ENCODE measurements around the gene RAMACL.
A peak's percentile ranks its signal among the peaks of the same experiment; 100 is the strongest.

RAMACL gene

DNA sequence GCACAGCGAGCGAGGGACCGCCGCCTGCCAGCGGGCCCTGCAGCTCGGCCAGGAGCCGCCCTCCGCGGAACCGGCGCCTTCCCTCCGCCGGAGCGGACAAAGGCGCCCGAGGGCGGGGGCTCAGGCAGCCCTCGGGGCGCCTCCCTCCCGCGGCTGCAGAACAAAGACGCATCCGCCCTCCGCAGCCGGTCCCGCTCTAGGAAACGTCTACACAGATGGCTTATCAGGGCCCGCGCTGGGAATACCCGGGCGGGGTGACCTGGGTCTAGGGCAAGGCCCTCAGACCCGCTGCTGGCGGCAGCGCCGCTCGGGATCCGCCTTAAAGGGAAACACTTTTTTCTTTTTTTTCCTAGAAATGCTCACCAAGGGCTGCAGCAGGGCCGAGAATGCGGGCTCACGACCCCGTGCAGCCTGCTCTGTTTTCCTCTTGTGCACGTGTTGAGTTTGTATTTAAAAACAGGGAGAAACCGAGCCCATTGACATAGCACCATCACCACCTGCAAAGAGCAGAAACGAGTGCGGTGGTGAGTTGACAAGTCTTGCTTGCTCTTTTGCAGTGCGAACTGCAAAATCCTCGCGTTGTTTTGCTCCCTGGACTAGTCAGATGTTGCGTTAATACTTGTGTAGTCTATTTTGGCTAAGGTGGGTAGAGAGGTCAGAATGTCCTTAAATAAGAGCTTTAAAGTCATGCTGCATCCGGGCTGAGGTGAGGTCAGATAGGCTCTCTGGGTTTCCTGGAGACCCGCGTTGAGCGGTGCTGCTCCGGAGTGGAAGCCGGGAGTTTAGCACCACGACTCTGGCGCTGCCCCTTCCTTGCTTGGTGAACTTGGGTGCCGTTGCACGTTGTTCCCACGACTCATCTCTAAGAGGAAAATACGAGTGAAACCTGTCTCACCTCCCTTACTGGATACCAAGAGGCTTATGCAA lies 41.7 kb upstream of the RAMACL start (continued):
- TF ChIP-seq, protein P1, sequence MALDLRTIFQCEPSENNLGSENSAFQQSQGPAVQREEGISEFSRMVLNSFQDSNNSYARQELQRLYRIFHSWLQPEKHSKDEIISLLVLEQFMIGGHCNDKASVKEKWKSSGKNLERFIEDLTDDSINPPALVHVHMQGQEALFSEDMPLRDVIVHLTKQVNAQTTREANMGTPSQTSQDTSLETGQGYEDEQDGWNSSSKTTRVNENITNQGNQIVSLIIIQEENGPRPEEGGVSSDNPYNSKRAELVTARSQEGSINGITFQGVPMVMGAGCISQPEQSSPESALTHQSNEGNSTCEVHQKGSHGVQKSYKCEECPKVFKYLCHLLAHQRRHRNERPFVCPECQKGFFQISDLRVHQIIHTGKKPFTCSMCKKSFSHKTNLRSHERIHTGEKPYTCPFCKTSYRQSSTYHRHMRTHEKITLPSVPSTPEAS (tag by site-specific recombination; IDR thresholded peaks at IDR 0.05): no peak
- no peak for TF ChIP-seq OVOL3 (tag by site-specific recombination; IDR thresholded peaks at IDR 0.05)
- TF ChIP-seq, protein P2, sequence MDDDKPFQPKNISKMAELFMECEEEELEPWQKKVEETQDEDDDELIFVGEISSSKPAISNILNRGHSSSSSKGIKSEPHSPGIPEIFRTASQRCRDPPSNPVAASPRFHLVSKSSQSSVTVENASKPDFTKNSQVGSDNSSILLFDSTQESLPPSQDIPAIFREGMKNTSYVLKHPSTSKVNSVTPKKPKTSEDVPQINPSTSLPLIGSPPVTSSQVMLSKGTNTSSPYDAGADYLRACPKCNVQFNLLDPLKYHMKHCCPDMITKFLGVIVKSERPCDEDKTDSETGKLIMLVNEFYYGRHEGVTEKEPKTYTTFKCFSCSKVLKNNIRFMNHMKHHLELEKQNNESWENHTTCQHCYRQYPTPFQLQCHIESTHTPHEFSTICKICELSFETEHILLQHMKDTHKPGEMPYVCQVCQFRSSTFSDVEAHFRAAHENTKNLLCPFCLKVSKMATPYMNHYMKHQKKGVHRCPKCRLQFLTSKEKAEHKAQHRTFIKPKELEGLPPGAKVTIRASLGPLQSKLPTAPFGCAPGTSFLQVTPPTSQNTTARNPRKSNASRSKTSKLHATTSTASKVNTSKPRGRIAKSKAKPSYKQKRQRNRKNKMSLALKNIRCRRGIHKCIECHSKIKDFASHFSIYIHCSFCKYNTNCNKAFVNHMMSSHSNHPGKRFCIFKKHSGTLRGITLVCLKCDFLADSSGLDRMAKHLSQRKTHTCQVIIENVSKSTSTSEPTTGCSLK (tag by site-specific recombination; IDR thresholded peaks at IDR 0.05): no peak
- TF ChIP-seq ZNF654 (tag by site-specific recombination; IDR thresholded peaks at IDR 0.05; ENCODE audit: low read depth): no peak
- TF ChIP-seq ZNF701 (tag by site-specific recombination; IDR thresholded peaks at IDR 0.05): no peak
- TF ChIP-seq KLF9 (tag by site-specific recombination; IDR thresholded peaks at IDR 0.05; ENCODE audit: low read depth): no peak
- TF ChIP-seq ZNF394 (tag by site-specific recombination; IDR thresholded peaks at IDR 0.05; ENCODE audit: borderline replicate concordance): peak; percentile 38; the same call in 1 of the 2 replicates
- TF ChIP-seq ZNF555 (tag by site-specific recombination; conservative IDR thresholded peaks at IDR 0.05): no peak
- no peak for TF ChIP-seq ZNF112 (tag by site-specific recombination; IDR thresholded peaks at IDR 0.05)
- no peak for TF ChIP-seq ZSCAN16 (tag by site-specific recombination; IDR thresholded peaks at IDR 0.05)
- TF ChIP-seq REPIN1 (tag by site-specific recombination; IDR thresholded peaks at IDR 0.05; ENCODE audit: low read depth): no peak
- TF ChIP-seq ZNF561 (tag by site-specific recombination; IDR thresholded peaks at IDR 0.05; ENCODE audit: borderline replicate concordance): peak; percentile 91
- TF ChIP-seq ZNF660 (tag by site-specific recombination; IDR thresholded peaks at IDR 0.05): peak; percentile 94
- TF ChIP-seq MYNN (tag by site-specific recombination; IDR thresholded peaks at IDR 0.05; ENCODE audit: borderline replicate concordance): no peak
- peak; percentile 96 for TF ChIP-seq ZIC2 (tag by site-specific recombination; IDR thresholded peaks at IDR 0.05)
- no peak for TF ChIP-seq ZNF837 (tag by site-specific recombination; IDR thresholded peaks at IDR 0.05)
- no peak for TF ChIP-seq ZNF354C (tag by site-specific recombination; IDR thresholded peaks at IDR 0.05; ENCODE audit: borderline replicate concordance, low read depth)
- TF ChIP-seq, protein P3, sequence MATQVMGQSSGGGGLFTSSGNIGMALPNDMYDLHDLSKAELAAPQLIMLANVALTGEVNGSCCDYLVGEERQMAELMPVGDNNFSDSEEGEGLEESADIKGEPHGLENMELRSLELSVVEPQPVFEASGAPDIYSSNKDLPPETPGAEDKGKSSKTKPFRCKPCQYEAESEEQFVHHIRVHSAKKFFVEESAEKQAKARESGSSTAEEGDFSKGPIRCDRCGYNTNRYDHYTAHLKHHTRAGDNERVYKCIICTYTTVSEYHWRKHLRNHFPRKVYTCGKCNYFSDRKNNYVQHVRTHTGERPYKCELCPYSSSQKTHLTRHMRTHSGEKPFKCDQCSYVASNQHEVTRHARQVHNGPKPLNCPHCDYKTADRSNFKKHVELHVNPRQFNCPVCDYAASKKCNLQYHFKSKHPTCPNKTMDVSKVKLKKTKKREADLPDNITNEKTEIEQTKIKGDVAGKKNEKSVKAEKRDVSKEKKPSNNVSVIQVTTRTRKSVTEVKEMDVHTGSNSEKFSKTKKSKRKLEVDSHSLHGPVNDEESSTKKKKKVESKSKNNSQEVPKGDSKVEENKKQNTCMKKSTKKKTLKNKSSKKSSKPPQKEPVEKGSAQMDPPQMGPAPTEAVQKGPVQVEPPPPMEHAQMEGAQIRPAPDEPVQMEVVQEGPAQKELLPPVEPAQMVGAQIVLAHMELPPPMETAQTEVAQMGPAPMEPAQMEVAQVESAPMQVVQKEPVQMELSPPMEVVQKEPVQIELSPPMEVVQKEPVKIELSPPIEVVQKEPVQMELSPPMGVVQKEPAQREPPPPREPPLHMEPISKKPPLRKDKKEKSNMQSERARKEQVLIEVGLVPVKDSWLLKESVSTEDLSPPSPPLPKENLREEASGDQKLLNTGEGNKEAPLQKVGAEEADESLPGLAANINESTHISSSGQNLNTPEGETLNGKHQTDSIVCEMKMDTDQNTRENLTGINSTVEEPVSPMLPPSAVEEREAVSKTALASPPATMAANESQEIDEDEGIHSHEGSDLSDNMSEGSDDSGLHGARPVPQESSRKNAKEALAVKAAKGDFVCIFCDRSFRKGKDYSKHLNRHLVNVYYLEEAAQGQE (tag by site-specific recombination; IDR thresholded peaks at IDR 0.05): peak; percentile 10; the same call in 1 of the 2 replicates
- TF ChIP-seq KLF16 (tag by site-specific recombination; IDR thresholded peaks at IDR 0.05): no peak; the same call in 1 of the 2 replicates
- no peak for TF ChIP-seq PRDM1 (tag by site-specific recombination; IDR thresholded peaks at IDR 0.05)
- TF ChIP-seq ZFP41 (tag by site-specific recombination; IDR thresholded peaks at IDR 0.05; ENCODE audit: borderline replicate concordance): no peak
- TF ChIP-seq KLF1 (tag by site-specific recombination; IDR thresholded peaks at IDR 0.05): peak; percentile 72
- TF ChIP-seq ZNF211 (tag by site-specific recombination; IDR thresholded peaks at IDR 0.05; ENCODE audit: low read depth): no peak
- no peak; the same call in 1 of the 2 replicates for TF ChIP-seq ZXDB (tag by site-specific recombination; IDR thresholded peaks at IDR 0.05)
- TF ChIP-seq ZNF223 (tag by site-specific recombination; IDR thresholded peaks at IDR 0.05): 0 out of 2 replicates have a peak, but pooled peaks have one; percentile 34
- TF ChIP-seq ZNF146 (tag by site-specific recombination; IDR thresholded peaks at IDR 0.05): no peak
- TF ChIP-seq GLIS1 (tag by site-specific recombination; IDR thresholded peaks at IDR 0.05): 0 out of 2 replicates have a peak, but pooled peaks have one; percentile 17
- no peak for TF ChIP-seq ZNF830 (tag by site-specific recombination; IDR thresholded peaks at IDR 0.05; ENCODE audit: low read depth)
- TF ChIP-seq ZNF335 (tag by site-specific recombination; conservative IDR thresholded peaks at IDR 0.05): peak; percentile 85
- no peak for TF ChIP-seq ZNF214 (tag by site-specific recombination; IDR thresholded peaks at IDR 0.05; ENCODE audit: borderline replicate concordance)
- TF ChIP-seq ZNF600 (tag by site-specific recombination; IDR thresholded peaks at IDR 0.05): 0 out of 2 replicates have a peak, but pooled peaks have one; percentile 48
- TF ChIP-seq, protein P4, sequence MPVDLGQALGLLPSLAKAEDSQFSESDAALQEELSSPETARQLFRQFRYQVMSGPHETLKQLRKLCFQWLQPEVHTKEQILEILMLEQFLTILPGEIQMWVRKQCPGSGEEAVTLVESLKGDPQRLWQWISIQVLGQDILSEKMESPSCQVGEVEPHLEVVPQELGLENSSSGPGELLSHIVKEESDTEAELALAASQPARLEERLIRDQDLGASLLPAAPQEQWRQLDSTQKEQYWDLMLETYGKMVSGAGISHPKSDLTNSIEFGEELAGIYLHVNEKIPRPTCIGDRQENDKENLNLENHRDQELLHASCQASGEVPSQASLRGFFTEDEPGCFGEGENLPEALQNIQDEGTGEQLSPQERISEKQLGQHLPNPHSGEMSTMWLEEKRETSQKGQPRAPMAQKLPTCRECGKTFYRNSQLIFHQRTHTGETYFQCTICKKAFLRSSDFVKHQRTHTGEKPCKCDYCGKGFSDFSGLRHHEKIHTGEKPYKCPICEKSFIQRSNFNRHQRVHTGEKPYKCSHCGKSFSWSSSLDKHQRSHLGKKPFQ (tag by site-specific recombination; IDR thresholded peaks at IDR 0.05): no peak
